Measurements from ENCODE around the gene SOX9. TPM values are rescaled to one million over a fixed set of nuclear protein-coding genes. Genes with fewer than 3 reads are reported as not detected.

Gene SOX9
- total RNA-seq (2014; rRNA removed; shearing (Covaris generic)) = 13.9 and 15.8 TPM in 2 replicates

DNA sequence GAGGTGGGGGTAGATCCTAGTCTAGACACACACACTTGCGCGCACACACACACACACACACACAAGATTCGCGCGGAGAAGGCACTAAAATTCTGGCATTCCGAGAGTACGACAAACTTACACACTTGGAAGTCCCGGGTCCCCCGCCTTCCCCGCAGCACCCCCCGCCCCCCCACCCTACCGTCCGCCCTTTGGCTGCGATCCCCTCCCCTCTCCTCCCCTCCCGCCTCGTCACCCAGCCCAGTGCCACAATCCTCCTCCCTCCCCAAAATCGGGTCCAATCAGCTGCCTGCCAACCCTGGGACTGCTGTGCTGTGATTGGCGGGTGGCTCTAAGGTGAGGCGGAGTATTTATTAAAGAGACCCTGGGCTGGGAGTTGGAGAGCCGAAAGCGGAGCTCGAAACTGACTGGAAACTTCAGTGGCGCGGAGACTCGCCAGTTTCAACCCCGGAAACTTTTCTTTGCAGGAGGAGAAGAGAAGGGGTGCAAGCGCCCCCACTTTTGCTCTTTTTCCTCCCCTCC lies at the start of gene SOX9:
TSS of gene SOX9 (plus strand) at position 379 of the 522 bp plus-strand sequence. CDS start 372 bp downstream, outside the sequence.
- DNase-seq (ENCODE audit: low spot score) = peak; percentile 98

- no peak for DNase-seq (ENCODE audit: low spot score)
Measured at GRCh38 chr17:72071330-72071729, 49.5 kb upstream of the SOX9 start.

- DNase-seq (ENCODE audit: low spot score) = no peak
Measured at GRCh38 chr17:72075995-72076677, 44.7 kb upstream of the SOX9 start.

DNA sequence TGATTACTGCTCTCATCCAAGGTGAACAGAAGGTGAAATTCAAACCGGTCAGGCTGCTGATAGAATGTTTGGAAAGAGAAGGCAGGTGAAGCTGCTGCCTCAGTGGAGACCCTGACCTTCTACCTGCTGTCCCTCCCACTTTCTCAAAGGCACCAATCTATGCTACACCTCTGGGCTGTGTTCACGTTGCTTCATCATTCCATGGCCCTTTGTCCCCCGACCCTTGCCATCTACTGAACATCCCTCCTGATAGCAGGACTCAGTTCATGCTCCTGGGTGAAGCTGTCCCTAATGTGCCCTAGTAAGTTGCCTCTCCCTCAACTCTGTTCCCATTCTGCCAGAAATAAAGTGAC lies 44.2 kb upstream of the SOX9 start:
- DNase-seq (ENCODE audit: low spot score) = no peak

DNA sequence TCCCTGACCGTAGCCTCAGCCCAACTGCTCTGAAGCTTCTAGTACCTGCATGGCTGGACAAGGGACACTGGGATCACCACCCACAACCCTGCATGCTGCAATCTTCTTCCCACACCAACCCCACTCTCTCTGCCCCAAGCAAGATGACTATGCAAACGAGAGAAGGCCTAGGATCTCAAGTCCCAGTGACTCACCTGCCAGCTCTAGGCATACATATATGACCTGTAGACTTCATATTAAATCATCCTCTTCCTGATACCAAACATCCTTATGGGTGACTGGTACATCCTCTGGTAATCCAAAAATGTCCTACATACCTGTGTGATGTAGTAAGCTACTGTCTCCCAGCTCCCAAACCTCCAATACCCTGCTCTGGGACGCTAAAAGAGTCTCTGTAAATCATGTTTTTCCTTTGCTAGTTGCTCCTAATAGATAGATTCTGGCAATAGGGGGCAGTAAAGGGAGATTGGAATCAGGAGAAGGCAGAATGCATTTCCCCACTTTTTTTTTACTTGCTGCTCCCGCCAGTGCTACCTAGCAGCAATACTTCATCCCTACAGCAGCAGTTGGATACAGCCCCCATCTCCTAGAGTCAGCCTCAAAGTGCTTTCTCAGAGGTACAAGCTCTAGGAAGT lies 43.4 kb upstream of the SOX9 start:
- no peak for DNase-seq (ENCODE audit: low spot score)

DNA sequence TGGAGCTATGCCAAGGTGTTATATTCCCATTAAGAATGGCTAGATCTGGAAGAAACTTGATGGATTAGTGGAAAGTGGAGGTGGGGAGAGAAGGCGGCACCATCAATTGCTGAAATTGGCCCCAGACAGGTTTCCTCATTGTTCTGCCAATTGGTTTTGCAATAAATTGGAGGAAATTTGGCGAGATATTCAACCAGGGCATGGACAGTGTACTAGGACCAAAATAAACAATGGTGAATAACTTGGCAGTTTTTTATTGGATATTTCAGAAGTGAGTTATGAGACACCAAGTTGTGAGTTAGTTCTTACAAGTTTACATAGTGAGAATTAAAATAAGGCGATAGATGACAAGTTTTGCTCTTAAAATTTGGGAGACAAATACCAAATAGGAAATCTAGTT lies 41.1 kb upstream of the SOX9 start:
- no peak for DNase-seq (ENCODE audit: low spot score)

- DNase-seq (ENCODE audit: low spot score) = no peak
Measured at GRCh38 chr17:72087876-72088275, 32.9 kb upstream of the SOX9 start.

- DNase-seq (ENCODE audit: low spot score) = no peak
Measured at GRCh38 chr17:72089453-72089987, 31.3 kb upstream of the SOX9 start.

- DNase-seq (ENCODE audit: low spot score) = no peak
Measured at GRCh38 chr17:72090108-72090507, 30.7 kb upstream of the SOX9 start.

GRCh38 chr17:72092710-72093322 lies 28.0 kb upstream of the SOX9 start:
- no peak for DNase-seq (ENCODE audit: low spot score)

GRCh38 chr17:72093707-72094106 lies 27.1 kb upstream of the SOX9 start:
- no peak for DNase-seq (ENCODE audit: low spot score)

- no peak for DNase-seq (ENCODE audit: low spot score)
Measured at GRCh38 chr17:72095316-72095715, 25.5 kb upstream of the SOX9 start.

DNA sequence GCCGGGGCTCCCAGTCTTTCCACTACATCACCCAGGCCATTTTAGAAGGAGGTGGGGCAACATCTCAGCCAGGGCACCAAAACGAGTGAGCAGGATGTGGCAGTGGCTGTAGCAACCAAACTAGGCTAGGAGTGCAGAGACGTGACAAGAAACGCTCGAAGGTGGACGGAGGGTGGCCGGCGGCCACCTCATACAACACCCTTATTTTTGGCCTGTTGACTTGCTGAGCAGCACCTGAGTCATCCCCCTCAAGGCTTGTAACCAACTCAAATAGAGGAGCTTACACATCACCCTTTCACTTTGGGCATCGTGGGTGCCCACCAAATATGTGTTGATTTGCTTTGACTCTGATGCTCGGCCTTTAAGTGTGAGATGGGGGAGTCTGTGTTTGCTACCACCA lies 23.7 kb upstream of the SOX9 start:
- no peak for DNase-seq (ENCODE audit: low spot score)

- peak; percentile 70 for DNase-seq (ENCODE audit: low spot score)
Measured at GRCh38 chr17:72099919-72100318, 20.9 kb upstream of the SOX9 start.

GRCh38 chr17:72100470-72100869 lies 20.4 kb upstream of the SOX9 start:
- no peak for DNase-seq (ENCODE audit: low spot score)

DNA sequence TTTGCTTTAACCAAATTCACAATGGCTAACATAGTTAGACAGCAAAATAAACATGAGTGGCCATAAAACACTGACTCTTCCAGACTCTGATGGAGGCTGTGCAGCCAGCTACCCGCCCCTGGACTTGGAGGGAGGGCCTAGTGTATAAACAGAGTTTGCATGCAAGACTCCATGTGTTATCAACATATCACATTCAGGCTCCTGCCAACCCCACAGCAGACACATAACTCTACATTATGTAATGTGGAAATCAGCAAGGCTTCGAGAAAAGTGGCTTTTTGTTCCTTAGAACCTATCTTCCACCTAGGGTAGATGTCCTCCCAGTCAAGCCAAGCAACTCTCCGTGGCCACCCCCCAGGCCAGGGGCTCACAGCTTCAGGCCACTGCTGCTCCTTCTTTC lies 19.3 kb upstream of the SOX9 start:
- DNase-seq (ENCODE audit: low spot score) = no peak

DNA sequence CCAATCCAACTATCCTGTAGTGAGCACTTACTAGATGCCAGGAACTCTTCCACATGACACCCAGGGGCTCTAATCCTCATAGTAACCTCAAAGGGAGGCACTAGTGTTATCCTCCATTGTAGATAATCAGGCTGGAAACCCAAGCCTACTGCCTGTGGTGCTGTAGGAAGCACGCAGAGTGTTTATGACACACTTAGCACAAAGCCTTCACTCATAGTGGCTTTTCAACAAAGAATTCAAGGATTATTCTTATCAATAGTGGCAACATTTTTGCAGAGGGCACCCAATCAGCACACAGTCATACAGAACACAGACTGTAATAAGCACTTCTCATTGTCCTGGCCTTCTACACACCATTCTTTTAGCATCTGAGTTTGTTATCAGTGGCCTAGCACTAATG lies 18.5 kb upstream of the SOX9 start:
- no peak for DNase-seq (ENCODE audit: low spot score)

DNA sequence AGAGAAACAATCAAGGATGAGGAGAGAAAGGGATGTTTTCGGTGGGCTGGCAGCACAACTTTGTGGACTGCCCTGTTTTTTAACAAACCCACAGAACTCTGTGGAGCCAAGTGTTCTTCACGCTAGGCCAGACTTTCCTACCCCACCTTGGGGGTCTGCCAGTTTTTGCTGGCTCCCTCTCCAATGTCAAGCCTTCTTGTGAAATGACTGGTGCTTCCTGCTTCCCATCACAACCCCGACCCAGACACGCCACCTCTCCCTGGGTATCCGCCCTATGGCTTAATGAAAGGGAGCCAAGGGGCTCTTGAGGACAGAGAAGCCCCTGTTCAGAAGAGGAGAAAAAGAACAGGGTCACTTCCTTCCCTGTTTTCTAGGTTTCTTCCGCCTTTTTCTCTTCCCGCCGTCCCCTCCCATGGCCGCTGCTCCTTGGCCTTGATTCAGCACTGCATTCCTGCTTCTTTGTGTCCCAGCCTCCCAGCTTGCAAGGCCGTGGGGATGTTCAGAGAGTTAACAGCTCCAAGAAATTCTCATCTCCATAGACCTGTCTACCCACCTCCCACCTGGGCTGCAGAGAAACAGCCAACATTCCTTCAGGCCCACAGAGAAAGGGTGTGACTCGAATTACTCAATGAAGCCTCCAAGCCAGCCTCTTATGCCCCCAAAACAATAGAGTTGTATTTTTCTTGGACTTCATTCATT lies 16.5 kb upstream of the SOX9 start:
- DNase-seq (ENCODE audit: low spot score) = no peak

- DNase-seq (ENCODE audit: low spot score) = no peak
Measured at GRCh38 chr17:72104863-72105234, 16.0 kb upstream of the SOX9 start.

- no peak for DNase-seq (ENCODE audit: low spot score)
Measured at GRCh38 chr17:72107100-72107499, 13.7 kb upstream of the SOX9 start.

DNA sequence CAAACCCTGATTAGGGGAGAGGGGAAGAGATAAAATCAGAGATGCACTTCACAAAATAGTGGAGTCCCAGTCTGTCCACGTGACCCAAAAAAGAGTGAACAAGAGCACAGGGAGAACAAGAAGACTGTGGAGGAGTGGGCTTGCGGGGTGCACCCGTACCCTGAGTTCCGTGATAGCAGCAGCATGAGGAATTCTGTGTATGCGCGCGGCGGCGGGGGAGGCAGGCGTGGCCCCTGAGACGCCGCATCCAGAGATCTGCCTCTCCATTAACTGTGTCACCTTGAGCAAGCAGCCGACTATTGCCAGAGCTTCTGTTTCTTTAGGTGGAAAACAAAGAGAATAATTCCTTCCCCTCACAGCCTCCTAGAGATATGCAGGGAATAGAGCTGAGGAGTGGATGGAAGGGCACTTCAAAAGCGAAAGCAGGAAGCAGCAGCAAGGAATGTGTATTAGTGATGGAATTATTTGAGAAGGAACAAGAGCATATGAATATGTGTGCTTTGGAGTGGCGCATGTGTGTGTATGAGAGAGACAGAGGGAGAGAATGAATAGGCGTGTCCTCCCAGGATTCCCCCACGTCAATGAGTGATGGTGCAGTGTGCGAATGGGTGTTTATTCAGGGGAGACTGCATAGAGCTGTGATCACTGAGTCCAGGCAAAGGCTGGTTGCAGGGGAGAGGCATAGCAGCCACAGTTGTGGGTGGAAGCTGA lies 10.4 kb upstream of the SOX9 start:
- DNase-seq (ENCODE audit: low spot score) = no peak

- DNase-seq (ENCODE audit: low spot score) = no peak
Measured at GRCh38 chr17:72110942-72111318, 9.9 kb upstream of the SOX9 start.

All from H4 (cell line).